NCI-H146 treated with DMSO at 0.1 percent for 48 hours (cell line): ENCODE results near the gene WDR49.
A peak's percentile ranks its signal among the peaks of the same experiment; 100 is the strongest.

ENCODE experiments used
- DNase-seq: peaks from one replicate; lab custom pipeline; 2025; ENCODE audit not compliant: unreplicated experiment; lab: John Stamatoyannopoulos, UW

Gene WDR49

DNA sequence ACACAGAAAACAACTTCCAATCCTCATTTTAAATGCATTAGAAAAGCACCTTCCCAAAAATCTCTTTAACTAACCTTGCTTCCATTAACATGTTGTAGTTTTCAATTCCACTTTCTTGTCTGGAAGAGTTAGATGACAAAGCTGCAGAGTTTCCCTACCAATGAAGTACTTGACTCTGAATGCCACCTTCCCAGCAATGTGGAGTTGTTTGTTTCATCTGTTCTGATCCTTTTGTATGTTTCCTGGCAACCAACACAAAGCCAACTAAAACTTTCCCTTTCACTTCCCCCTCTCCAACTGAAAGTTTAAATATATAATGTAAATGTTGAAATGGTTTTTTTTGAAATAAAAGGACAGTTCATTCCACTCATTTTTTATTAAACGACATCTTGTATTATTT is at the start of gene WDR49:
Gene WDR49, minus strand, starts transcription at position 183 of the 400 bp plus-strand sequence. CDS start 517 bp downstream, outside the sequence.
- DNase-seq, result no peak

- DNase-seq, result no peak
Measured at GRCh38 chr3:167700926-167701325, 47.2 kb upstream of the WDR49 start.

DNA sequence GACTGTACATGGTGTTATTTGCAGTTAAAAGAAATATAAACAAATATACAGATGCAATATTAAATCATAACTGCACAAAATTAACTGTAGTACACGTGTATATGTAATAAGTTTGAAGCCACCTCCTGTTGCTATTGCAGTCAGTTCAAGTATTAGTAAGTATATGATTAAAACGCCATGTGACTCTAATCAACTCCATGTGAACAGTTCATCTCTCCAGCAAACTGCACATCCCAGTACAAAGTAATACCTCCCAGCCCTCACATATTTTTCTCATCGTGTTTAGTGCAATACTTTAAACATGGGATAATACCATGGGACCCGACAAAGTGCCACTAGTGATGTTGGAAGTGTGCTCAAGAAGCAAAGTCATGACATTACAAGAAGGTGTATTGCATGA is 46.3 kb upstream of the WDR49 start:
- no peak for DNase-seq

- DNase-seq, result no peak
Measured at GRCh38 chr3:167694121-167694520, 40.4 kb upstream of the WDR49 start.

DNA sequence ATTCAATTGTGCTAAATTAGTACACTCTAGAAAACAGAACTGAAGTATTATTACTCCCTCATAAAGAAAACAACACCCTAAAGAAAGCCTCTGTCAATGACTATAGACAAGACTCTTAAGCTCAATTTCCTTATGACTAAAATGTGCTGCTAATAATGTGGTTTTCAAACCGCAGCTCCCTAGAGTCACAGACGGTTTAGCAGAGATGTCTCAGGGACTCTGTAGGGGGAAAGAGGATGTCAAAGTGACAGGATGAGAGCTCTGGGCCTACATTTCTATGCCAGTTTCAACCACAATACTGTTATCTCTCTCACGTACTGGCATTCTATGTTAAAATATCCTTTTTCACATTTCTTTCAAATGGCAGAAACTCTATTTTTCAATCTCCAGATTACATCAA is 37.6 kb upstream of the WDR49 start:
- no peak for DNase-seq

- DNase-seq, result peak; percentile 54
Measured at GRCh38 chr3:167684388-167684993, 30.7 kb upstream of the WDR49 start.

GRCh38 chr3:167679526-167679925 is 25.8 kb upstream of the WDR49 start:
- DNase-seq, result no peak

- DNase-seq, result no peak
Measured at GRCh38 chr3:167675848-167676247, 22.1 kb upstream of the WDR49 start.

- DNase-seq, result no peak
Measured at GRCh38 chr3:167673221-167673620, 19.5 kb upstream of the WDR49 start.

DNA sequence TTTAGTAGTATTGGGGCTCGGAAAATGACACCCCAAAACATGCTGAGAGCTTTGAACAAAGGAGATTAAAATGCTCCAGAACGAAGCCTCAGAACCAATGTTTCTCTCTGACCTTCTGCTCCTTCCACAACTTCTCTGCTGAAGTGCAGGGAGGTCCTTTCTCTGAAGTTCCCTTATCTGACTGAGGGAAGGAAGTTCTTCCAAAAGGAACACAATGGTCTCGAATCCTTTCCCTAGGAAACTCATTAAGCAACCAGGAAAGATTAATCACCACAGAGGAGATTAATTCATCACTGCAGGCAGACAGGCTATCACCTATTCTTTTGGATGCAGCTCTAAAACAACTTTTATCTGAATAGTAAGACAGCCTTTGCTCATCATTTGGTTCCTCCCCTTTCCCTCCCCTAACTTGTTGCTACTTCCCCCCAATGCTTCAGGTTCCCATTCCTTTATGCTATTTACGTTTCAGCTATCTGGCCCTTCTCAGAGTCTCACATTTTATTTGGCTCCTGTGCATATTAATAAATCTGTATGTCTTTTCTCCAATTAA is 18.2 kb upstream of the WDR49 start:
- no peak for DNase-seq

- DNase-seq, result no peak
Measured at GRCh38 chr3:167669699-167670098, 16.0 kb upstream of the WDR49 start.

GRCh38 chr3:167668651-167669050 is 14.9 kb upstream of the WDR49 start:
- no peak for DNase-seq

GRCh38 chr3:167666563-167666962 is 12.8 kb upstream of the WDR49 start:
- DNase-seq, result no peak

- no peak for DNase-seq
Measured at GRCh38 chr3:167662919-167663400, 9.2 kb upstream of the WDR49 start.

- DNase-seq, result no peak
Measured at GRCh38 chr3:167657684-167658225, 4.0 kb upstream of the WDR49 start.

GRCh38 chr3:167656821-167657220 is 3.1 kb upstream of the WDR49 start:
- no peak for DNase-seq

DNA sequence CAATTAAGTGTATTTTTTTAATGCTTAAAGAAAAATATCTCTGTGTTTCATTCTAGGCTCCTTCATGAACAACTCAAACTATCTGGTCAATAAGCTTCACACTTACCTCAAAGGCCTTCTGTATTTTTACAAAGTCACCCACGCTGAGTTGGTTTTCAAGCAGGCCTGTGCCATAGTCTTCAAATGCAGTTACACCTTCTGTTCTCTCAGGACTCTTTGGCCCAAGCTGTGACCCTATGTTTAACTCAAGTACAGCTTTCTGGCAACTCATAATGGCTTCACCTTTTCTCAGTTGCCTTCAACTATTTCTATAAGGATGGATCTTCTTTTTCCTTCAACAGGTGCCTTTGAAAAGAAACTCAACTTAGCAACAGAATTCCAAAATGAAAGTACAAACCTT is 587 bp downstream of the WDR49 start:
- DNase-seq, result no peak

DNA sequence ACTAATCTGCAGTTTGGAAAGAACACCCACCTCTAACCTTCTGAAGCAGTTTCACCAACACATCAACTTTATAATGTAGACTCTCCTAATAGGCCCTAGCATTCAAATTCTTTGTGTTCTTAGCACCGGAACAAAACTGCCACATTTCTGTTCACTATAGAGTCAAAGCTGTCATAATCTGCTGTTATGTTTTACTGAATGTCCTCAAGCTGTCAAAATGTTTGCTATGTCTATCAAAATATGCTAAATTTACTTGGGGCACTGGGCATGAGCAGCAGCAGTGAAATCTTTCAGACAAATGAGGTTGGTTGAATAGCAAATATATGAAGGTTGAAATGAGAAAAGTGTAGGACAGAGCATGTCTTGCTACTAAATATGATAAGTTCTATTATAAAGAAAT is 1.9 kb downstream of the WDR49 start:
- no peak for DNase-seq

GRCh38 chr3:167650459-167650858 is 3.3 kb downstream of the WDR49 start:
- DNase-seq, result no peak

DNA sequence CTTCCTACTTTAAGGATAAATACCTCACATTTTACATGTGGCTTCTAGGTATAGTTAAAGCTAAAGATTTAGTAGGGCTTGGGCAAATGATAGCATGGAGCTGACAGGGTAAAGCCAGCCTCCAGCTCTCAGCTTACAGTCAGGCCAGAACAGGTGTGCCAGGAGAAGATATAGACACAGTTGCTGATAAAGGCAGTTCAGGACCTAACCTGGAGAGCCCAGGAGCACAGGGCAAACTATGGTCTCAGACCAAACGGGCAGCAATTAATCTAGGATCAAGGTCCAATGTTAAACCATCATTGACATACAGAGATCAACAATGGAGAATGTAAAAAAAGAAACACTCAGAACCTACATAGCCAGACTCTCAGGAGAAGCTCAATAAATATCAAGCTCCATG is 4.0 kb downstream of the WDR49 start:
- DNase-seq, result no peak

GRCh38 chr3:167644611-167645010 is 9.1 kb downstream of the WDR49 start:
- DNase-seq, result no peak

DNA sequence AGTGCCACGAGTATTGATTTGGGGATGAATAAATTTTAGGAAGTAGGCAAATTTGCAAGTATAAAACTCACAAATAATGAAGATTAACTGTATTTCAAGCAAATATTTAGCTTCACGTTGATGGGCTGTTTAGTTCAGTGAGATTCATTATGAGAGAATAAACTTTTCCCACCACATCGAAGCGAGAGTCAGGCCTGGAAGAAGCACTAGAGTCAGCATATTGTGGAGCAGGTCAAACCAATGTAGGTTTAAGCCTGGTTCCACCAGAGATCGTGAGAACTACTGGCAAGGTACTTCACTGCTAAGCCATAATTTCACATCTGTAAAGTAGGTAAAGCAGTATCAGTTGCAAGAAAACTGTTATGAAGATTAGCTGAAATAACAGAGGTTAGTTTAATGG is 22.3 kb downstream of the WDR49 start:
- no peak for DNase-seq

DNA sequence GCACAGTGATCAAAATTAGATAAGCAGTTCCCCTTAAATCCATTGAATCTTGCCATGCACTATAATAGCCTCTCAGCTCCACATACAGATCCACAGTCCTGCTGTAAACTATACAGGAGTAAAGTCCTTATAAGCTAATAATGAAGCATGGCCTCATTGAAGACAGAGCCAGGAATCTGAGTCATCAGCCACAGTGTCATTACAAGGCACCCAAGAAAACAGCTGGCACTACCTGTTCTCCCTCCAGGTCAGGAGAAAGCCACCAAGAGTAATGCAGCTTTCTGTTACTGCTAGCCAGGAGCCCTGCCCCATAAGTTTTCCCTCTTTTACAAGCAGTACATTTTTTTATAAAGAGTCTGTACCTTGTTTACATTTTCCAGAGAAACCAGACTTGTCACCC is 27.3 kb downstream of the WDR49 start:
- DNase-seq, result no peak
